GM12878 (cell line): Measurements from ENCODE around the gene ISG15. TPM values are rescaled to one million over a fixed set of nuclear protein-coding genes. Genes with fewer than 3 reads are reported as not detected.
A peak's percentile ranks its signal among the peaks of the same experiment; 100 is the strongest.

Experiments
- ATAC-seq: fragments of 200-7000 bp; cut with Tn5 transposase; 3 replicates; pipeline ENCODE4 v1.9.1; 2020; ENCODE audit warnings: mild to moderate bottlenecking, moderate library complexity
- BruUV-seq: library from RNA; stranded (reverse); fragments of 400-500 nt; replicated peaks from 2 replicates; lab custom pipeline; 2021; lab: Mats Ljungman, UMichigan
- CTCF ChIA-PET: fragments of 300-600 bp; sonication (Branson Sonifier 250); formaldehyde crosslinking; extraction: SDS; loops from one replicate; lab custom pipeline; 2021; ENCODE audit warnings: inconsistent platforms; lab: Yijun Ruan, JAX
- POLR2A ChIA-PET: fragments of 350-600 bp; formaldehyde crosslinking; extraction: SDS; loops from one replicate; lab custom pipeline; 2021; ENCODE audit warnings: inconsistent platforms; lab: Charles Lee
- RAD21 ChIA-PET: fragments of 300-600 bp; sonication (Branson Sonifier 250); formaldehyde crosslinking; loops from one replicate; lab custom pipeline; 2023; ENCODE audit warnings: antibody characterized with exemption; ENCODE audit not compliant: unreplicated experiment; lab: Charles Lee
- SMC1A ChIA-PET: fragments of 300-600 bp; sonication (Branson Sonifier 250); formaldehyde crosslinking; loops from one replicate; lab custom pipeline; 2023; ENCODE audit not compliant: unreplicated experiment, uncharacterized antibody; lab: Charles Lee
- DNase-seq: peaks from one replicate; pipeline ENCODE4 v3.0.0-alpha.2; 2011; ENCODE audit warnings: low read depth, low spot score
- FAIRE-seq: peaks from 3 replicates; lab custom pipeline; 2011; peaks lifted over from hg19 to GRCh38; lab: Jason Lieb, UNC
- H2AFZ ChIP-seq: 2 replicates; pipeline ENCODE4 v1.6.0; 2011; ENCODE audit warnings: low read depth, low read length, control low read depth; ENCODE audit not compliant: control insufficient read depth
- H3K27ac ChIP-seq: 2 replicates; pipeline ENCODE4 v1.5.1; 2011; ENCODE audit warnings: control low read depth; ENCODE audit not compliant: control insufficient read depth, insufficient read depth
- H3K27me3 ChIP-seq, 2 experiments: replicated peaks in 1 of 2; 2 replicates each; pipeline versions ENCODE4 v1.6.0 to v1.6.1; 2011; ENCODE audit warnings: low read length in 1 of 2; ENCODE audit not compliant: control insufficient read depth in 2 of 2, insufficient read depth in 2 of 2
- H3K36me3 ChIP-seq, 2 experiments: 2 replicates each; pipeline ENCODE4 v1.5.1; 2011; ENCODE audit warnings: low read length in 1 of 2; ENCODE audit not compliant: control insufficient read depth in 2 of 2, insufficient read depth in 2 of 2
- H3K4me1 ChIP-seq: 2 replicates; pipeline ENCODE4 v1.6.1; 2011; ENCODE audit warnings: mild to moderate bottlenecking, low read length, moderate library complexity, mixed read lengths; ENCODE audit not compliant: control insufficient read depth, insufficient read depth
- H3K4me2 ChIP-seq: 2 replicates; pipeline ENCODE4 v1.6.0; 2011; ENCODE audit warnings: control low read depth; ENCODE audit not compliant: control insufficient read depth, insufficient read depth
- H3K4me3 ChIP-seq: fragments of 200-600 bp; sonication (generic); 2 replicates; pipeline ENCODE4 v1.5.1; 2016
- H3K79me2 ChIP-seq: 2 replicates; pipeline ENCODE4 v1.6.0; 2011; ENCODE audit warnings: low read length; ENCODE audit not compliant: control insufficient read depth, insufficient read depth
- H3K9ac ChIP-seq: 2 replicates; pipeline ENCODE4 v1.8.0; 2011; ENCODE audit warnings: low read length, control low read depth, mixed read lengths; ENCODE audit not compliant: control insufficient read depth, insufficient read depth
- H3K9me3 ChIP-seq: replicated peaks from 3 replicates; pipeline ENCODE4 v1.5.1; 2011; ENCODE audit warnings: mild to moderate bottlenecking, low read length; ENCODE audit not compliant: control insufficient read depth, insufficient read depth
- H4K20me1 ChIP-seq: 2 replicates; pipeline ENCODE4 v1.6.0; 2011; ENCODE audit not compliant: control insufficient read depth, insufficient read depth
- ATF7 ChIP-seq: fragments of 450-650 bp; IDR thresholded peaks from 2 replicates; pipeline ENCODE4 v1.6.1; 2016; ENCODE audit warnings: low read depth, mild to moderate bottlenecking
- CREM ChIP-seq: IDR thresholded peaks from 2 replicates; pipeline ENCODE4 v1.6.1; 2014; ENCODE audit warnings: antibody characterized with exemption, low read depth
- DPF2 ChIP-seq: fragments of 450-650 bp; IDR thresholded peaks from 2 replicates; pipeline ENCODE4 v1.6.1; 2017; ENCODE audit warnings: mild to moderate bottlenecking
- ETV6 ChIP-seq, 2 experiments: fragments of 450-650 bp in 1 of 2; IDR thresholded peaks in 1 of 2; conservative IDR thresholded peaks in 1 of 2; 2 replicates each; pipeline ENCODE4 v1.6.1; 2014; ENCODE audit warnings: antibody characterized with exemption in 1 of 2, borderline replicate concordance in 1 of 2, low read depth in 1 of 2, mild to moderate bottlenecking in 1 of 2, moderate library complexity in 1 of 2
- HDAC2 ChIP-seq: fragments of 200-600 bp; sonication (generic); IDR thresholded peaks from 2 replicates; pipeline ENCODE4 v1.6.1; 2017
- IKZF2 ChIP-seq, 2 experiments: fragments of 450-650 bp; IDR thresholded peaks; 2 replicates each; pipeline ENCODE4 v1.6.1; 2017; ENCODE audit warnings: mild to moderate bottlenecking in 2 of 2, moderate library complexity in 2 of 2
- JUNB ChIP-seq: IDR thresholded peaks from 2 replicates; pipeline ENCODE4 v1.6.1; 2016; ENCODE audit warnings: antibody characterized with exemption, mild to moderate bottlenecking
- MEF2B ChIP-seq: fragments of 450-650 bp; IDR thresholded peaks from 2 replicates; pipeline ENCODE4 v1.6.1; 2018; ENCODE audit warnings: mild to moderate bottlenecking, moderate library complexity; ENCODE audit not compliant: partially characterized antibody, poor library complexity, severe bottlenecking
- NBN ChIP-seq: fragments of 450-650 bp; IDR thresholded peaks from 2 replicates; pipeline ENCODE4 v1.6.1; 2016
- RELB ChIP-seq: fragments of 450-650 bp; IDR thresholded peaks from 2 replicates; pipeline ENCODE4 v1.6.1; 2017; ENCODE audit warnings: low read depth, mild to moderate bottlenecking, moderate library complexity
- SKIL ChIP-seq: fragments of 450-650 bp; IDR thresholded peaks from 2 replicates; pipeline ENCODE4 v1.6.1; 2017; ENCODE audit warnings: mild to moderate bottlenecking, low read depth, inconsistent platforms; ENCODE audit not compliant: poor library complexity, severe bottlenecking
- SPI1 ChIP-seq: IDR thresholded peaks from 2 replicates; pipeline ENCODE4 v1.6.1; 2011; ENCODE audit warnings: low read depth, mild to moderate bottlenecking, low read length, moderate library complexity, borderline replicate concordance; ENCODE audit not compliant: insufficient read depth
- TCF7 ChIP-seq: IDR thresholded peaks from 2 replicates; pipeline ENCODE4 v1.6.1; 2014; ENCODE audit warnings: antibody characterized with exemption, borderline replicate concordance
- ZNF217 ChIP-seq: fragments of 450-650 bp; IDR thresholded peaks from 2 replicates; pipeline ENCODE4 v1.6.1; 2017; ENCODE audit warnings: antibody characterized with exemption, mild to moderate bottlenecking
- WGBS: methylation state at CpG from one replicate; pipeline ENCODE4 v1.1.6; 2016; ENCODE audit warnings: low lambda C conversion rate; ENCODE audit not compliant: insufficient replicate concordance, insufficient coverage; ENCODE audit errors: missing lambda C conversion rate; 5-methylcytosine and 5-hydroxymethylcytosine counted together
- in situ Hi-C: fragments of 300-500 bp; cut with MboI; formaldehyde crosslinking; loops from 9 replicates; pipeline ENCODE4 v1.14.3; 2018; ENCODE audit warnings: mixed read lengths
- intact Hi-C: fragments of 100-400 bp; cut with micrococcal nuclease; formaldehyde crosslinking; loops from one replicate; pipeline ENCODE4 v1.14.2; 2022; ENCODE audit not compliant: unreplicated experiment
- polyA plus RNA-seq, 11 experiments: library from polyadenylated mRNA; depleted of rRNA in 4 of 11; unstranded in 6 of 11; stranded (reverse) in 5 of 11; fragments of >200 nt; fragmentation: Nextera tagmentation in 4 of 11; fragmentation: Illumina TruSeq in 1 of 11; extraction: Ambion mirVana in 4 of 11; extraction: Trizol in 1 of 11; gene quantifications; 1 replicate in 1 of 11; 2 replicates in 10 of 11; pipeline versions ENCODE4 v1.2.1 to v1.2.3, GENCODE V29; 2011 to 2016; ENCODE audit warnings: inconsistent platforms in 2 of 11, missing spikeins in 2 of 11, low read depth in 1 of 11
- total RNA-seq, 4 experiments: library from RNA; depleted of rRNA in 3 of 4; stranded (reverse); fragments of >200 nt in 3 of 4; fragmentation: Illumina TruSeq in 1 of 4; extraction: Trizol in 1 of 4; gene quantifications; 2 replicates each; pipeline versions ENCODE4 v1.2.1 to v1.2.3, GENCODE V29; 2013 to 2021

ISG15 gene
- total and polyA plus RNA-seq, 10 of the 15 experiments (the other 5 are each of a cell fraction or from before 2014, with no cell fraction given) = 7.8 to 384 (median 274) TPM

GRCh38 chr1:992362-992761, 20.9 kb upstream of the ISG15 start:
- H3K4me2 ChIP-seq = peak overlapping the region; percentile 21
- ChIA-PET SMC1A (interaction anchor here (0.9 to 2.2 kb wide), 7 partner anchors 10 to 238 kb away, joined by 3 to 8 read pairs (median 4); partner anchors contain the start of gene ISG15), POLR2A (interaction anchor here (0.8 to 2.4 kb wide), 8 partner anchors 9 to 72 kb away, joined by 3 to 11 read pairs (median 4); partner anchors contain the start of gene ISG15), RAD21 (interaction anchor here (0.6 to 1.7 kb wide), 8 partner anchors 8 to 86 kb away, joined by 3 to 7 read pairs (median 3); partner anchors contain the start of genes AGRN and ISG15), CTCF (interaction anchor here (1.0 to 4.7 kb wide), 7 partner anchors 9 to 71 kb away, joined by 3 to 34 read pairs (median 6); partner anchors contain the start of gene ISG15)
- no peaks in the 10 kb centered on the region for H4K20me1 ChIP-seq
- H3K4me3 ChIP-seq = no peak overlapping the region
- BruUV-seq = no TSS peak
- H3K36me3 ChIP-seq = no peaks in the 10 kb centered on the region
- intact Hi-C loops = no loop called here
- H2AFZ ChIP-seq = no peak overlapping the region
- H3K9me3 ChIP-seq = peaks cover 3% of the 10 kb centered on the region; the same call in 2 of the 3 replicates
- H3K9ac ChIP-seq = no peak overlapping the region
- TF ChIP-seq TCF7 = no peak
- peak; percentile 84; the same call in 1 of the 2 replicates for TF ChIP-seq ZNF217
- TF ChIP-seq HDAC2 = no peak
- peak; percentile 63; the same call in 1 of the 2 replicates for TF ChIP-seq RELB
- TF ChIP-seq IKZF2 (IDR thresholded peaks at IDR 0.05) = peak; percentile 73; a peak in 3 of 4 replicates
- peak; percentile 66; the same call in 1 of the 2 replicates for TF ChIP-seq DPF2
- TF ChIP-seq NBN = peak; percentile 42; the same call in 1 of the 2 replicates
- TF ChIP-seq CREM = 0 out of 2 replicates have a peak, but pooled peaks have one; percentile 14
- peak; percentile 71 for TF ChIP-seq JUNB
- no peak for TF ChIP-seq ETV6 (conservative IDR thresholded peaks at IDR 0.05 in 1 of 2, IDR thresholded peaks at IDR 0.05 in 1 of 2; ENCODE audit: borderline replicate concordance in 1 of 2, low read depth in 1 of 2)
- no peak for TF ChIP-seq SPI1
- TF ChIP-seq ATF7 = peak; percentile 53
- peak; percentile 48 for TF ChIP-seq MEF2B
- TF ChIP-seq SKIL = peak; percentile 56
- in situ Hi-C loops = no loop called here
- H3K4me1 ChIP-seq = peaks cover 20% of the 10 kb centered on the region
- ATAC-seq (peak; percentile 82), DNase-seq (peak; percentile 38), FAIRE-seq (peak; percentile 18)
- peak overlapping the region; percentile 13 for H3K27ac ChIP-seq
- H3K27me3 ChIP-seq = peaks cover 0 to 4% of the 10 kb centered on the region in 2 experiments; a peak in 1 of 4 replicates
- no peaks in the 10 kb centered on the region for H3K79me2 ChIP-seq
- WGBS = 7% methylated on average over 7 of the region's 7 CpGs
